CD4-positive, alpha-beta T cell treated with Interleukin-21 for 1 hour (primary cell): ENCODE results near the gene PLXNB3.

Experiments used
- DNase-seq: peaks from one replicate; pipeline ENCODE4 v3.0.0-alpha.2; 2020

The PLXNB3 gene

GRCh38 chrX:153819384-153820040, 55.5 kb downstream of the PLXNB3 start:
- no peak for DNase-seq

- DNase-seq: no peak
Measured at GRCh38 chrX:153820601-153821000, 56.6 kb downstream of the PLXNB3 start.

GRCh38 chrX:153821066-153821465, 57.0 kb downstream of the PLXNB3 start:
- no peak for DNase-seq

GRCh38 chrX:153824348-153824747, 60.3 kb downstream of the PLXNB3 start:
- DNase-seq: no peak

GRCh38 chrX:153825042-153825441, 61.0 kb downstream of the PLXNB3 start:
- no peak for DNase-seq
